ENCODE results near the gene HNRNPL. TPM values are rescaled to one million over a fixed set of nuclear protein-coding genes. Genes with fewer than 3 reads are reported as not detected.
"Not testable (repeated sequence)": the region's sequence is repeated elsewhere in the genome, so short reads cannot be mapped to it uniquely, and the experiment has no call there.

The HNRNPL gene
- total and polyA plus RNA-seq, 2 donors = 184 to 193 TPM

DNA sequence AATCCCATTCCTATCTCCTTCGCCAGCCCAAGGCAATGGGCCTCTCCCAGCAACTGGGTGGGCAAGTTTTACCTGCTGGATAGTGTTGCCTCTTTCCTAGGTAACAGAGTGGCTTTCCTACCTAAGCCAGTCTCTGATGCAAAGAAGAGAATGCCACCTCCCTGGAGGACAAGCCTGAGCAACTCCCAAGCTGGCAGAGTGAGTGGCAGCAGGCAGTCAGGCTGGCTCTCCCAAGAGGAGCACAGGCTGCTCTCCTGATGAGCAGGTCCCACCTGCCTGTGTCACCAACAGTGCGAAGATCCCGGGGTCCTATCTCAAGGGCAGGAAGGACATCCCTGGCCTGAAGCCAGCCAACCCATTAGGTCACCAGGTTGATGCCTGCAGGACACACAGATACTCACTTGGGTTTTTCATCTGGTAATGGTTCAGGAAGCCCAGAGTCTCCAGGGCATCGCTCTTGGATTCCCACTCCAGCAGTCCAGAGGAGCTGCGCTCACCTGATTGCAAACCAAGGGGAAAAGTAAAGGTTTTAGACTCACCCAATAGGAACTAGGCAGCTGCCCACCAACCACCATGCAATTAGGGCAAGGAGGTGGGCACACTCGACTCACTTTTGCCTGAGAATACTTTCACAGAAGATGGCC is 12.7 kb downstream of the HNRNPL start:
- Histone ChIP-seq H3K4me3 (ENCODE audit: low read depth, low read length) (no peak overlapping the region), H3K4me1 (ENCODE audit: insufficient read depth) (no peaks in the 10 kb centered on the region), H3K27ac (ENCODE audit: low read depth) (no peak overlapping the region), H3K36me3 (ENCODE audit: insufficient read depth) (peaks cover 10% of the 10 kb centered on the region)
- WGBS = 88% methylated on average over 6 of the region's 6 CpGs
- DNase-seq (ENCODE audit: extremely low spot score) = no peak

DNA sequence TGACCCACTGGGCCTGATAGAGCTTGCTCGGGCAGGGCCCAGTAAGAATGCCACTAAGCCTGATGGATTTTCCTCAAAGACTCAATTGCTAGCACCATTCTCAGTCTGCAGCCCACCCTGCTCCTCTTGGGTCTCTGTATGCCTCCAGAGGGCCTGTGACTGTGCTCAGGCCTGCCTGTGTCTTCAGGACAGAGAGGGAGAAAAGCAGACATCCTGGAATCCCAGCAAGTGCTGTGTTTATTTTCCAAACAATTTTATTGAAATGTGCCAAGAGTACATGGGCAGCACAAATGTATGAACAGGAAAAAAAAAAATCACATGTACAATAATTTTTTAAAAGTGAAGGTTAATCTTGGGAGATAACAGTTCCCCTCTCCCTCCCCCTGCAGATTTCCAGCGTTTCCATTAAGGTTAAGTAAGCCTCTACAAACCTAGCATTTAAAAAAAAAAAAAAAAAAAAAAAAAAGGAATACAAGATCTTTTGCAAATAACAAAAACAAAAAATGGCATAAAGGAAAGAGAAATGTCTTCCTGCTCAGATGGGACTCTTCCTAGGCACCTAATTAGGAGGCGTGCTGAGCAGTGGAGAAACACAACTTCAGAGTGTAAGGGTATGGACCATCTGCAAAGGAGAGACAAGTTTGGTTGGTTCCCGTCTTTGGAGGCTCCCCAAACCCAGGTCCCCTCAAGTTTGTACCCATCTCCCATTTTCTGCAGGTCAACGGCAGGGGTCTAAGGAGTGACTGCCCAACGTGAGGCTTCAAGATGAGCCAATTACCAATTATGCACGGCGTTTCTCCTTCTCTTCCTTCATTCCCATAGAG is 13.4 kb downstream of the HNRNPL start:
- no peak for DNase-seq (ENCODE audit: extremely low spot score)
- Histone ChIP-seq H3K4me3 (ENCODE audit: low read depth, low read length) (no peak overlapping the region), H3K4me1 (ENCODE audit: insufficient read depth) (no peaks in the 10 kb centered on the region), H3K36me3 (ENCODE audit: insufficient read depth) (peaks cover 10% of the 10 kb centered on the region), H3K27ac (ENCODE audit: low read depth) (no peak overlapping the region)
- WGBS = 64% methylated on average over 8 of the region's 8 CpGs

DNA sequence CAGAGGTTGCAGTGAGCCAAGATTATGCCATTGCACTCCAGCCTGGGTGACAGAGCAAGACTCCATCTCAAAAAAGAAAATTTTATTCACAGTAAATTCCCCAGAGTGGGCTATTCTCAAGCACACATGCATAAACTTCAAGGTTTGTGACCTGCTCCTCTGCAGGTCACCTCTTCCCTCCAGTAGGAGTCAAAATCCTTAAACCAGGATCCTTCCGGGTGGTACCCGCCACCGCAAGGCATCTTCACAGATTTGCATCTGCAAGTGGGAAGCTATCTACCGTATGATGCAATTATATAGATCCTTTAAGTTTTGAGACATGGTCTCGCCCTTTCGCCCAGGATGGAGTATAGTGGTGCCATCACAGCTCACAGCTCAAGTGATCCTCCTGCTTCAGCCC is 15.2 kb downstream of the HNRNPL start:
- Histone ChIP-seq H3K4me3 (ENCODE audit: low read depth, low read length) (no peak overlapping the region), H3K27ac (ENCODE audit: low read depth) (no peak overlapping the region), H3K36me3 (ENCODE audit: insufficient read depth) (peaks cover 5% of the 10 kb centered on the region), H3K4me1 (ENCODE audit: insufficient read depth) (no peaks in the 10 kb centered on the region)
- DNase-seq (ENCODE audit: extremely low spot score) = no peak
- WGBS = 94% methylated on average over 6 of the region's 6 CpGs

DNA sequence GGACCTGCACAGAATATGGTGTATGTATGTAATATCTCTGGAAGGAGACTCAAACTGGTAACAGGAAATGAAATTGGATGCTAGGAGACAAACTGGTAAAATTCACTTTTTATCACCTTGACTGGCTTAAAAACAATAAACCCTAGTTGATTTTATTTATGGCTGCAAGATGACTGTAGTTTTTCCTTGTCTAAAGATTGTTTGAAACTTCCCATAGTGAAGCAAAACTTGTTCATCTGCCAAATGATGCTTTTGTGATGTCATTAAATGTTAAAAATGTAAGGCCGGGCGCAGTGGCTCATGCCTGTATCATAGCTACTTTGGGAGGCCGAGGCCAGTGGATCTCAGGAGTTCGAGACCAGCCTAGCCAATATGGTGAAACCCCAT is 15.7 kb downstream of the HNRNPL start:
- Histone ChIP-seq H3K4me1 (ENCODE audit: insufficient read depth) (no peaks in the 10 kb centered on the region), H3K4me3 (ENCODE audit: low read depth, low read length) (no peak overlapping the region), H3K36me3 (ENCODE audit: insufficient read depth) (peaks cover 7% of the 10 kb centered on the region), H3K27ac (ENCODE audit: low read depth) (no peak overlapping the region)
- no peak for DNase-seq (ENCODE audit: extremely low spot score)
- 85% methylated on average over 4 of the region's 4 CpGs for WGBS

DNA sequence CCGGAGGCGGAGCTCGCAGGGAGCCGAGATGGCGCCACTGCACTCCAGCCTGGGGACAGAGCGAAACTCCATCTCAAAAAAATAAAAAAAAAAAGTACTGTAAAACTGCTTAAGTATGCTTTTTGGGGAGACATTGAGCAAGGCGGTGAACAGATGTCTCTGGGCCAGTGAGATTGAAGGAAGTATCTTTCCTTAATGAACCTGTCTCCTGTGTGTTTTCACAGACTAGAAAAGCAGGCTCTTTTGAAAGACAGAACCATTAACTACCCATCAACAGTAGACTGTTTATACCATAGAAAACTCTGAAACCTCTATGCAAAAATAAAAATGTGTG is 16.7 kb downstream of the HNRNPL start:
- Histone ChIP-seq H3K4me1 (ENCODE audit: insufficient read depth) (no peaks in the 10 kb centered on the region), H3K36me3 (ENCODE audit: insufficient read depth) (peaks cover 5% of the 10 kb centered on the region), H3K4me3 (ENCODE audit: low read depth, low read length) (no peak overlapping the region), H3K27ac (ENCODE audit: low read depth) (no peak overlapping the region)
- DNase-seq (ENCODE audit: extremely low spot score) = no peak
- WGBS = 93% methylated on average over 7 of the region's 7 CpGs

DNA sequence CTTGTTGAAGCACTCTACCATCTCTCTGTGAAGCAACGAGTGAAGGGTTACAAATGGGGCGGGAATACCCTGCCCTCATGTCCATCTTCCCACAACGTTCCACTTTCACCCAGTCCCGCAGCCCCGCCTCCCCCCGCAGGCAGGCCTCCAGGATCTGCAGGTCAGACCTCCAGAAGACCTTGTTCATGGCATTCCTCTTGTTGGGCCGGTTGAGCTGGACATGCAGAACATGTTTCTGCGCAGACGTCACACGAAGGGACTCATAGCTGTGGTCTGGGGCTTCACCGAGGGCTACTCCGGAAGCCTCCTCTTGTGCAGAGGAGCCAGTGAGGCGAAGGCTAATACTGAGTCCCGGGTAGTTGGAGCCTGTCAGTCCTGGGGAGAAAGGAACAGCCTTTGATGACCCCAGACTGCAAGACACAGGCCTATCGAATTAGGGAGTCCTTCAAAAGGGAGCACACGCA is 18.6 kb downstream of the HNRNPL start:
- H3K27ac ChIP-seq (ENCODE audit: low read depth) = peak overlapping the region; percentile 94
- H3K4me1 ChIP-seq (ENCODE audit: insufficient read depth) = no peaks in the 10 kb centered on the region
- no peak for DNase-seq (ENCODE audit: extremely low spot score)
- H3K36me3 ChIP-seq (ENCODE audit: insufficient read depth) = peaks cover 2% of the 10 kb centered on the region
- H3K4me3 ChIP-seq (ENCODE audit: low read depth, low read length) = peak overlapping the region; percentile 58
- 3% methylated on average over 16 of the region's 16 CpGs for WGBS

DNA sequence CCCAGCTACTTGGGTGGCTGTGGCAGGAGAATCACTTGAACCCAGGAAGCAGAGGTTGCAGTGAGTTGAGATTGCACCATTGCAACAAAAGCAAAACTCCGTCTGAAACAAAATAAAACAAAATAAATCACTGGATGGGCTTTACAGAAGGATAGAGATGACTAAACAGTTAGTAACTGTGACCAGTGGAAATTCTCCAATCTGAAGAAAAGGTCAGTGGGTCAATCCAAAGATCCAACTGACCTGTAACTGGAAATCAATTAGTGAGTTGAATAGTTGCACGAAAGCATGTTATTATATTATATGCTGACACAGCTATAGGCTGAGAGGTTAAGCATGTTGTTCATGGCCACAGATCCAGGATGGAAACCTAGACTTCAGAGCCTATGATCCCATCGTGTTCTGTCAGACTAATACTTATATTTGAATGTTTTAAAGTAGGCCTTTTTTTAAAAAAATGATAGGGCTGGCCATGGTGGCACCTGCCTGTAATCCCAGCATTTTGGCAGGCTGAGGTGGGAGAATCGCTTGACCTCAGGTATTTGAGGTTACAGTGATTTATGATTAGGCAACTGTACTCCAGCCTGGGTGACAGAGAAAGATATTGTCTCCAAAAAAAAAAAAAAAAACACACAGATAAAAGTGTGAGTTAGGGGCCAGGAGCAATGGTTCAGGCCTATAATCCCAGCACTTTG is 19.6 kb downstream of the HNRNPL start:
- Histone ChIP-seq H3K27ac (ENCODE audit: low read depth) (no peak overlapping the region), H3K4me3 (ENCODE audit: low read depth, low read length) (no peak overlapping the region), H3K4me1 (ENCODE audit: insufficient read depth) (no peaks in the 10 kb centered on the region), H3K36me3 (ENCODE audit: insufficient read depth) (peaks cover 2% of the 10 kb centered on the region)
- WGBS = 86% methylated on average over 4 of the region's 4 CpGs
- DNase-seq (ENCODE audit: extremely low spot score) = no peak

DNA sequence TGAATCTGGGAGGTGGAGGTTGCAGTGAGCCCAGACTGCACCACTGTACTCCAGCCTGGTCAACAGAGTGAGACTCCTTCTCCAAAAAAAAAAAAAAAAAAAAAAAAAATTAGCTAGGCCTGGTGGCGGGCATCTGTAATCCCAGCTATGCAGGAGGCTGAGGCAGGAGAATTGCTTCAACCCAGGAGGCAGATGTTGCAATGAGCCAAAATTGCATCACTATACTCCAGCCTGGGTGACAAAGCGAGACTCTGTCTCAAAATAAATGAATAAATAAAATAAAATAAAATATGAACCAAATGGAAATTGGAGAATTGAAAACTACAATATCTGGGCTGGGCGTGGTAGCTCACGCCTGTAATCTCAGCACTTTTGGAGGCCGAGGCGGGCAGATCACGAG is 20.6 kb downstream of the HNRNPL start:
- WGBS = 95% methylated on average over 7 of the region's 7 CpGs
- not testable (repeated sequence) for DNase-seq (ENCODE audit: extremely low spot score); H3K36me3 ChIP-seq (ENCODE audit: insufficient read depth); H3K27ac ChIP-seq (ENCODE audit: low read depth); H3K4me1 ChIP-seq (ENCODE audit: insufficient read depth); H3K4me3 ChIP-seq (ENCODE audit: low read depth, low read length)

DNA sequence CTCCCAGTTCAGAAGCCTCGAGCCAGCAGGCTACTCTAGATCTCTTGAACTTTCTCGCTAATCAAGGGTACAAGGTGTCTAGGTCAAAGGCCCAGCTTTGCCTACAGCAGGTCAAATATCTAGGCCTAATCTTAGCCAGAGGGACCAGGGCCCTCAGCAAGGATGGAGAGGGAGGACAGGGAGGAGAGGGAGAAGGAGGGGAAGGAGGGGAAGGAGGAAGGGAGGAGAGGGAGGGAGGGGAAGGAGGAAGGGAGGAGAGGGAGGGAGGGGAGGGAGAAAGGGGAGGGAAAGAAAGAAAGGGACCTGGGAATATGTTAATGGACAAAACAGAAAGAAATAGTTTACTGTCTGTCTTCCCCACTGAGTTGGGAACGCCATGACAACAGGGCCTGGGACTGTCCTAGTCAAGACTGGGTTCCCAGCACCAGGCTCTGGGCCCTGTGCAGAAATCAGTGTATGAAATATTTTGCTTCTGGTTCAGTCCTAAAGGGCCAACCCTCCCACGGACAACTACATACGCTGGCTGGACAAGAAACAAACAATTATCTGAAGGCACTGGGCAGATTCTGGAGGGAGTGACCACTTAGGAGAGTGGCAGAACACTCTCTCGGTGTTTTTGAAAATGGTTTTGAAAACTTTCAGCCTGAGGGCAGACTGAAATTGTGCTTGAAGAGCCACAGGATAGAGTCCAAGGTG is 22.8 kb downstream of the HNRNPL start:
- no peak overlapping the region for H3K27ac ChIP-seq (ENCODE audit: low read depth)
- 76% methylated on average over 6 of the region's 6 CpGs for WGBS
- no peak overlapping the region for H3K4me3 ChIP-seq (ENCODE audit: low read depth, low read length)

DNA sequence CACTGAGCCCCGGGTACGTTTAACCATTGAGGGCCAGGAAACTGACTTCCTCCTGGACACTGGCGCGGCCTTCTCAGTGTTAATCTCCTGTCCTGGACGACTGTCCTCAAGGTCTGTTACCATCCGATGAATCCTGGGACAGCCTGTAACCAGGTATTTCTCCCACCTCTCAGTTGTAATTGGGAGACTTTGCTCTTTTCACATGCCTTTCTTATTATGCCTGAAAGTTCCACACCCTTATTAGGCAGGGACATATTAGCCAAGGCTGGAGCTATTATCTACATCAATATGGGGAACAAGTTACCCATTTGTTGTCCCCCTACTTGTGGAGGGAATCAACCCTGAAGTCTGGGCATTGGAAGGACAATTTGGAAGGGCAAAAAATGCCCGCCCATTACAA is 23.9 kb downstream of the HNRNPL start:
- not testable (repeated sequence) for DNase-seq (ENCODE audit: extremely low spot score); H3K27ac ChIP-seq (ENCODE audit: low read depth); H3K4me1 ChIP-seq (ENCODE audit: insufficient read depth); H3K36me3 ChIP-seq (ENCODE audit: insufficient read depth); H3K4me3 ChIP-seq (ENCODE audit: low read depth, low read length)
- WGBS = 83% methylated on average over 7 of the region's 7 CpGs

More for the DNA sequence above, 22.8 kb downstream of the HNRNPL start:
- DNase-seq (ENCODE audit: extremely low spot score) = no peak
- peaks cover 2% of the 10 kb centered on the region for H3K36me3 ChIP-seq (ENCODE audit: insufficient read depth)
- peaks cover 2% of the 10 kb centered on the region for H3K4me1 ChIP-seq (ENCODE audit: insufficient read depth)

DNA sequence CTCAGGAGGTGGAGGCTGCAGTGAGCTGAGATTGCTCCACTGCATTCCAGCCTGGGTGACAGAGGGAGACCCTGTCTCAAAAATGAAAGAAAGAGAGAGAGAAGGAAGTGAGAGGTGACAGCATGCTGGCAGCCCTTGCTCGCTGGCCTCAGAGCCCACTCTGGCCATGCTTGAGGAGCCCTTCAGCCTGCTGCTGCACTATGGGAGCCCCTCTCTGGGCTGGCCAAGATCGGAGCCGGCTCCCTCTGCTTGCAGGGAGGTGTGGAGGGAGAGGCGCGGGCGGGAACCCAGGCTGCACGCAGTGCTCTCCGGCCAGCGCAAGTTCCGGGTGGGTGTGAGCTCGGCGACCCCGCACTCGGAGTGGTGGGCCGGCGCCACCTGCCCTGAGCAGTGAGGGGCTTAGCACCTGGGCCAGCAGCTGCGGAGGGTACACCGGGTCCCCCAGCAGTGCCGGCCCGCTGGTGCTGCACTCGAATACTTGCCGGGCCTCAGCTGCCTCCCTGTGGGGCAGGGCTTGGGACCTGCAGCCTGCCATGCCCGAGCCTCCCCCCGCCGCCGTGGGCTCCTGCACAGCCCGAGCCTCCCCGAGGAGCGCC is 28.5 kb downstream of the HNRNPL start:
- WGBS = 98% methylated on average over 29 of the region's 29 CpGs
- not testable (repeated sequence) for DNase-seq (ENCODE audit: extremely low spot score); H3K4me1 ChIP-seq (ENCODE audit: insufficient read depth); H3K4me3 ChIP-seq (ENCODE audit: low read depth, low read length); H3K36me3 ChIP-seq (ENCODE audit: insufficient read depth); H3K27ac ChIP-seq (ENCODE audit: low read depth)

DNA sequence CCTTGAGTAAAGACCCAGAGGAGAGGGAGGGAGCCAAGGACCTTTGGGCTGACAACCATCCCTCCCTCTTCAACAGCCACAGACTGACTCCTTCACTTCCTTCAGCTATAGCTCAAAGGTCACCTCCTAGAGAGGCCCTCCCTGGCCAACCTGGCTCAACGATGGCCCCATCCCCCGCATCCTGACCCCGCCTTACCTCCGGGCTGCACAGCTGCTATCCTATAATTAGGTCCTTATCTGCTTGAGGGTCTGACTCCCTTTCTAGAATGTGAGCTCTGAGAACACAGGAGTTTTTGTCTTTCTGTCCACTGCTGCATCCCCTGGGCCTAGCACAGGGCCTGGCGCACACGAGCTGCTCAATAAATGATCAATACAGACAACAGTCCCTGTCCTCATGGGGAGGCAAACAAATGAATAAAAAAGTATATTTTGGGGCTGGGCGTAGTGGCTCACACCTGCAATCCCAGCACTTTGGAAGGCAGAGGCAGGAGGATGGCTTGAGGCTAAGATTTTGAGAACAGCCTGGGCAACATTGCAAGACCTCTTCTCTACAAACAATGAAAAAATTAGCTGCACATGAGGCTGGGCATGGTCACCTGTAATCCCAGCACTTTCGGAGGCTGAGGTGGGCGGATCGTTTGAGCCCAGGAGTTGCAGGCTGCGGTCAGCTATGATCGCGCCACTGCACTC is 30.4 kb downstream of the HNRNPL start:
- H3K4me3 ChIP-seq (ENCODE audit: low read depth, low read length) = no peak overlapping the region
- H3K27ac ChIP-seq (ENCODE audit: low read depth) = no peak overlapping the region
- 86% methylated on average over 13 of the region's 13 CpGs for WGBS
- DNase-seq (ENCODE audit: extremely low spot score) = no peak
- peaks cover 2% of the 10 kb centered on the region for H3K4me1 ChIP-seq (ENCODE audit: insufficient read depth)
- H3K36me3 ChIP-seq (ENCODE audit: insufficient read depth) = peaks cover 10% of the 10 kb centered on the region

DNA sequence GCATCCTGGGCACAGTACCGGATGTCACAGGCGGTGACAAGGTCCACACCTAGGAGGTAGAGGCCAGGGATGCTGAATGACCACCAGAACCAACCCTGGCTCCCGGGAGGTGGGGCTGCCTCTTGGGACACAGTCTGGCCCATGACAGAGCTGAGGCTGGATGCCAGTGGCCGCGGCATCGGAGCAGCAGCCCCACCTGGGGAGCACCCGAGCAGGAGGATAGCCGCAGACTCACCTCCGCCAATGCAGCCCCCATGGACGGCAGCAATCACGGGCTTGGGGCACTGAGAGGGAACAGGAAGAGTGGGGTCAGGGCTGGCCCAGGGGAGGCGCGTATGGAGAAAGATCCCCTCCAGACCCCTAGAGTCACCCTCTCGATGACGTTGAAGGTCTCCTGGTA is 32.7 kb downstream of the HNRNPL start:
- no peak for DNase-seq (ENCODE audit: extremely low spot score)
- H3K4me1 ChIP-seq (ENCODE audit: insufficient read depth) = no peaks in the 10 kb centered on the region
- H3K27ac ChIP-seq (ENCODE audit: low read depth) = no peak overlapping the region
- H3K4me3 ChIP-seq (ENCODE audit: low read depth, low read length) = no peak overlapping the region
- peaks cover 10% of the 10 kb centered on the region for H3K36me3 ChIP-seq (ENCODE audit: insufficient read depth)
- WGBS = 93% methylated on average over 15 of the region's 15 CpGs

Measured in urinary bladder (tissue), 4 donors.